ENCODE results near the gene PIGC. TPM values are rescaled to one million over a fixed set of nuclear protein-coding genes. Genes with fewer than 3 reads are reported as not detected.

Gene PIGC
- total RNA-seq, 1 experiment from 2014 or later, result 17.5 TPM

- no peak overlapping the region for H3K56ac ChIP-seq (ENCODE audit: insufficient read length, low read depth, low read length)
- no peak overlapping the region for H4K91ac ChIP-seq (ENCODE audit: insufficient read length, low read depth, low read length)
- H3K23ac ChIP-seq (ENCODE audit: insufficient read length, low read depth, low read length), result no peak overlapping the region
- no CpG with 5 or more reads among the region's 3 CpGs for WGBS (ENCODE audit: extremely low coverage, insufficient read length, low lambda C conversion rate)
- Mint-ChIP-seq H3K36me3 (ENCODE audit: insufficient read depth in 1 of 3, low read depth in 3 of 3) (no peaks in the 10 kb centered on the region), H3K4me3 (no peak overlapping the region), H3K27ac (no peak overlapping the region), H3K27me3 (ENCODE audit: low read depth) (no peaks in the 10 kb centered on the region), H3K4me1 (no peaks in the 10 kb centered on the region), H3K9me3 (no peaks in the 10 kb centered on the region)
- H4K20me1 ChIP-seq (ENCODE audit: control insufficient read depth, insufficient read depth, insufficient read length), result no peaks in the 10 kb centered on the region
- no peak overlapping the region for H3T11ph ChIP-seq (ENCODE audit: low read length)
- H3K9ac ChIP-seq (ENCODE audit: extremely low read depth, insufficient read length, low read length), result no peak overlapping the region
- no peak for TF ChIP-seq CTCF (conservative IDR thresholded peaks at IDR 0.05)
- H3K4me2 ChIP-seq (ENCODE audit: insufficient read depth, insufficient read length, low read length), result no peak overlapping the region
- H3K23me2 ChIP-seq (ENCODE audit: insufficient read length, low read depth, low read length, poor library complexity, severe bottlenecking), result no peaks in the 10 kb centered on the region
- H3K4me1 ChIP-seq (ENCODE audit: insufficient read depth, low read length), result no peaks in the 10 kb centered on the region; the same call in 1 of the 2 replicates
- no peak overlapping the region for H2BK5ac ChIP-seq (ENCODE audit: insufficient read length, low read length)
- no peaks in the 10 kb centered on the region for H3K79me1 ChIP-seq (ENCODE audit: insufficient read depth, low read depth, low read length, poor library complexity, severe bottlenecking)
- no peaks in the 10 kb centered on the region for H3K27me3 ChIP-seq (ENCODE audit: insufficient read depth, low read length)
- no peak overlapping the region for H3K14ac ChIP-seq (ENCODE audit: insufficient read depth, low read length)
- no peak overlapping the region for H2BK15ac ChIP-seq (ENCODE audit: low read depth, low read length)
- H2BK12ac ChIP-seq (ENCODE audit: insufficient read length, low read depth, low read length), result no peak overlapping the region
- H3K79me2 ChIP-seq (ENCODE audit: insufficient read depth, low read length), result no peaks in the 10 kb centered on the region
- no peak overlapping the region for H4K5ac ChIP-seq (ENCODE audit: insufficient read length, low read depth, low read length)
- H2AFZ ChIP-seq (ENCODE audit: low read length), result no peak overlapping the region
- H3K18ac ChIP-seq (ENCODE audit: insufficient read length, low read depth, low read length), result no peak overlapping the region
- H2BK120ac ChIP-seq (ENCODE audit: low read depth, low read length, poor library complexity, severe bottlenecking), result no peak overlapping the region
- no peaks in the 10 kb centered on the region for H3K9me3 ChIP-seq (ENCODE audit: control insufficient read depth, low read depth, low read length)
- no peak overlapping the region for H2BK20ac ChIP-seq (ENCODE audit: low read depth, low read length, poor library complexity, severe bottlenecking)
- no peak overlapping the region for H3K4ac ChIP-seq (ENCODE audit: low read depth, low read length)
- DNase-seq, result no peak
- H3K27ac ChIP-seq (ENCODE audit: insufficient read length, low read depth, low read length), result no peak overlapping the region
- H4K8ac ChIP-seq (replicated peaks; ENCODE audit: insufficient read length, low read depth, low read length), result no peak overlapping the region
- no peak overlapping the region for H2AK5ac ChIP-seq (ENCODE audit: insufficient read length, low read length)
Observed at GRCh38 chr1:172473302-172473701, 29.4 kb upstream of the PIGC start.

Data from H9 (cell line).